Measurements from ENCODE around the gene LSM3. TPM values are rescaled to one million over a fixed set of nuclear protein-coding genes. Genes with fewer than 3 reads are reported as not detected.

Gene LSM3
- total and polyA plus RNA-seq, 9 of the 15 experiments (the other 6 are each of a cell fraction or from before 2014, with no cell fraction given), result 33.8 to 203 (median 61.2) TPM

GRCh38 chr3:14220933-14221332 lies 42.3 kb downstream of the LSM3 start (continued):
- TF ChIP-seq MITF (IDR thresholded peaks at IDR 0.05), result no peak
- TF ChIP-seq MLX (CRISPR knock-in tag; conservative IDR thresholded peaks at IDR 0.05), result no peak
- TF ChIP-seq ZNF436 (CRISPR knock-in tag; IDR thresholded peaks at IDR 0.05), result no peak
- TF ChIP-seq ZNF507 (tag; conservative IDR thresholded peaks at IDR 0.05), result peak; percentile 99
- TF ChIP-seq ARID3B (CRISPR knock-in tag; IDR thresholded peaks at IDR 0.05; ENCODE audit: borderline replicate concordance), result no peak
- TF ChIP-seq ZNF324 (CRISPR knock-in tag; IDR thresholded peaks at IDR 0.05), result no peak
- TF ChIP-seq NCOA2 (IDR thresholded peaks at IDR 0.05; ENCODE audit: partially characterized antibody in 2 of 2), result no peak
- no peak for TF ChIP-seq CCNT2 (IDR thresholded peaks at IDR 0.05; ENCODE audit: borderline replicate concordance, extremely low read depth, insufficient read length, low read depth, low read length)
- no peak for TF ChIP-seq ZNF717 (CRISPR knock-in tag; IDR thresholded peaks at IDR 0.05)
- 0 out of 2 replicates have a peak, but pooled peaks have one; percentile 23 for TF ChIP-seq ZEB2 (IDR thresholded peaks at IDR 0.05)
- TF ChIP-seq FOXK1 (CRISPR knock-in tag; IDR thresholded peaks at IDR 0.05; ENCODE audit: borderline replicate concordance), result no peak
- no peak for TF ChIP-seq HES1 (IDR thresholded peaks at IDR 0.05; ENCODE audit: low read depth)
- TF ChIP-seq ZKSCAN3 (CRISPR knock-in tag; IDR thresholded peaks at IDR 0.05), result no peak
- TF ChIP-seq TSHZ1 (CRISPR knock-in tag; IDR thresholded peaks at IDR 0.05), result no peak
- TF ChIP-seq ESRRA (IDR thresholded peaks at IDR 0.05; ENCODE audit: borderline replicate concordance, low read depth), result no peak
- TF ChIP-seq JUN (IDR thresholded peaks at IDR 0.05; ENCODE audit: borderline replicate concordance, low read depth, low read length), result no peak
- TF ChIP-seq JUN (CRISPR knock-in tag; IDR thresholded peaks at IDR 0.05; ENCODE audit: borderline replicate concordance), result no peak
- no peak for TF ChIP-seq KAT2B (IDR thresholded peaks at IDR 0.05; ENCODE audit: low read depth, low read length)
- TF ChIP-seq MTA2 (IDR thresholded peaks at IDR 0.05; ENCODE audit: low read depth), result no peak
- TF ChIP-seq MIER1 (IDR thresholded peaks at IDR 0.05; ENCODE audit: low read depth), result 0 out of 2 replicates have a peak, but pooled peaks have one; percentile 44
- no peak for TF ChIP-seq ID3 (CRISPR knock-in tag; IDR thresholded peaks at IDR 0.05)
- no peak for TF ChIP-seq ID3 (tag; IDR thresholded peaks at IDR 0.05)

Data from K562 (cell line).